Measurements from ENCODE around the gene PIK3CD.

The PIK3CD gene

DNA sequence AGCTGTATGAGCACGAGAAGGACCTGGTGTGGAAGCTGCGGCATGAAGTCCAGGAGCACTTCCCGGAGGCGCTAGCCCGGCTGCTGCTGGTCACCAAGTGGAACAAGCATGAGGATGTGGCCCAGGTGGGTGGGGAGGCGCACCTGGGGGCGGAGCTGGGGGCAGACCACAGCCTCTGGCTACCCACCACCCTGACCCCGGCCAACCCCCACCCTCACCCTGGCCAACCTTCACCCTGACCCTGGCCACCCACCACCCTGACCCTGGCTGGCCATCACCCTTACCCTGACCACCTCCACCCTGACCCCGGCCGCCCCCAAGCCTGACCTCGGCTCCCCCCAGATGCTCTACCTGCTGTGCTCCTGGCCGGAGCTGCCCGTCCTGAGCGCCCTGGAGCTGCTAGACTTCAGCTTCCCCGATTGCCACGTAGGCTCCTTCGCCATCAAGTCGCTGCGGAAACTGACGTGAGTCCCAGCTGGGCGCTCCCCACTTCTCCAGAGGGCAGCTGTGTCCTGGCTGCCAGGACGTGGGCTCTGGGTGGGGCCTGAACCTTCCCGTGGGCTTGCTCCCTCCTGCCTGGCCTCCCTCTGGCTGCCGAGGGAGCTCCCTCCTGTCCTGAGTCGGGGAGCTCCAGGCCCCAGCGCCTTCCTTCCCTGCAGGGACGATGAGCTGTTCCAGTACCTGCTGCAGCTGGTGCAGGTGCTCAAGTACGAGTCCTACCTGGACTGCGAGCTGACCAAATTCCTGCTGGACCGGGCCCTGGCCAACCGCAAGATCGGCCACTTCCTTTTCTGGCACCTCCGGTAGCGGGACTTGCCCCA, 69.5 kb downstream of the PIK3CD start:
- no peak for DNase-seq

DNA sequence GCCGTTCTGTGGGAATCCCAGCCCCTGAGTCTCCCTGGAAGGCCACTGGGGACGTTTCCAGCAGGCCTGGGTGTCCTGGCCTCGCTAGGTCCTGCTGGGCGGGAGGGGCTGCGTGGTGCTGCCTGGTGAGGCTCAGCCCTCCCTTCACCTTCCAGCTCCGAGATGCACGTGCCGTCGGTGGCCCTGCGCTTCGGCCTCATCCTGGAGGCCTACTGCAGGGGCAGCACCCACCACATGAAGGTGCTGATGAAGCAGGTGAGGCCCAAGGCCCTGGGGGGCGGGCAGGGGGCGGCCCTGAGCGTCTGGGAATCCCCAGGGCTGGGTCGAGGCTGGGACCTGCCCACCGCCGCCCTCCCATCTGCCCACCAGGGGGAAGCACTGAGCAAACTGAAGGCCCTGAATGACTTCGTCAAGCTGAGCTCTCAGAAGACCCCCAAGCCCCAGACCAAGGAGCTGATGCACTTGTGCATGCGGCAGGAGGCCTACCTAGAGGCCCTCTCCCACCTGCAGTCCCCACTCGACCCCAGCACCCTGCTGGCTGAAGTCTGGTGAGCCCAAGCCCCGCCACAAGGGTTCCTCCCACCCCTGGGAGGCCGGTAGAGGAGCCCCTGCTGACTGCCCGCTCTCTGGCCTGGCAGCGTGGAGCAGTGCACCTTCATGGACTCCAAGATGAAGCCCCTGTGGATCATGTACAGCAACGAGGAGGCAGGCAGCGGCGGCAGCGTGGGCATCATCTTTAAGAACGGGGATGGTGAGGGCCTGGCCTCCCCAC, 70.3 kb downstream of the PIK3CD start:
- no peak for DNase-seq

DNA sequence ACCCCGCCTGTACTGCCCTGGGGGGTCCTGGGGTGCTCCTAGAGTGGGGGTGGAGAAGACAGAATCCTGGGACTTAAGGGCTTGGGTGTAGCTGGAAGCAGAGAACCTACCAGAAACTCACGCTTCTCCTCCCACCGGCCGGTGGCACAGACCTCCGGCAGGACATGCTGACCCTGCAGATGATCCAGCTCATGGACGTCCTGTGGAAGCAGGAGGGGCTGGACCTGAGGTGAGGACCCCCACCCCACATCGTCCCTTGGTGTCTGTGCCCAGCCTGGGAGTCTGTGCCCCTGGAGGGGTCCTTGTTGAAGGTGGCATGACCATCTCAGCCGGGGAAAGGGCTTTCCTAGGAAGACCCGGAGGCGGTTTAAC, 70.8 kb downstream of the PIK3CD start:
- no peak for DNase-seq

DNA sequence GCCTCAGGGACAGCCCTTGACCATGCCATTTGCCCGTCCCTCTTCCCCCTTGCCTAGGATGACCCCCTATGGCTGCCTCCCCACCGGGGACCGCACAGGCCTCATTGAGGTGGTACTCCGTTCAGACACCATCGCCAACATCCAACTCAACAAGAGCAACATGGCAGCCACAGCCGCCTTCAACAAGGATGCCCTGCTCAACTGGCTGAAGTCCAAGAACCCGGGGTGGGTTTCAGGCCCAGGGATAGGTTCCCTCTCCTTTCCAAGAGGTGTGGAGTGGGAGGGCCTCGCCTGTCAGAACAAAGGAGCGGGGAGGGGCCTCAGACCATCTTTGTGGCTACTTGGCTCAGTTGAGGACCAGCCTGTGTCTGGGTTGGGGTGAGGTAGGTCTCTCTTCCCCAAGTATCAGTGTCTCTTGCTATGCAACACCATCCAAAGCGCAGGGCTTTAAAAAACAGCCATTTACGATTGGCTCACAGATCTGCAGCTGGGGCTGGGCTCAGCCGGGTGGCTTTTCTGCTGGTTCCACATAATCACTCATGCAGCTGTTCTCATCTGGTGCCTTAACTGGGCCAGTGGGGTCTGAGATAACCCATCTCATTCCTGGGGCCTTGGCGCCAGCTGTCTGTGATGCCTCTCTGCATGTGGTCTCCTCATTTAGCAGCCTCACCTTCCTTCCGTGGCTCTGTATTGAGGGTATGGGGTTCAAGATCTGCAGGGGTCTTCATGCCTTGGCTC, 71.7 kb downstream of the PIK3CD start:
- no peak for DNase-seq

DNA sequence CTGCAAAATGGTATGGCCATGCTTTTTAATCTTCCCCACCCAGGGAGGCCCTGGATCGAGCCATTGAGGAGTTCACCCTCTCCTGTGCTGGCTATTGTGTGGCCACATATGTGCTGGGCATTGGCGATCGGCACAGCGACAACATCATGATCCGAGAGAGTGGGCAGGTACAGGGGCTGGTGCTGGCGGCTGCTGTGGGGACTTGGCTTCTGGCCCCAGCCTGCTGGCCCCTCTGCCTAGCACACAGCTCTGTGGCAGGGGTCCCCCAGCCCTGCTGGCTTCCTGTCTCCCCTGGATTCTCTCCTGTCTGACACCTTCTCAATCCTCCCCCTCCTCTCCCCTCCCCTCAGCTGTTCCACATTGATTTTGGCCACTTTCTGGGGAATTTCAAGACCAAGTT, 72.4 kb downstream of the PIK3CD start:
- DNase-seq, result no peak

DNA sequence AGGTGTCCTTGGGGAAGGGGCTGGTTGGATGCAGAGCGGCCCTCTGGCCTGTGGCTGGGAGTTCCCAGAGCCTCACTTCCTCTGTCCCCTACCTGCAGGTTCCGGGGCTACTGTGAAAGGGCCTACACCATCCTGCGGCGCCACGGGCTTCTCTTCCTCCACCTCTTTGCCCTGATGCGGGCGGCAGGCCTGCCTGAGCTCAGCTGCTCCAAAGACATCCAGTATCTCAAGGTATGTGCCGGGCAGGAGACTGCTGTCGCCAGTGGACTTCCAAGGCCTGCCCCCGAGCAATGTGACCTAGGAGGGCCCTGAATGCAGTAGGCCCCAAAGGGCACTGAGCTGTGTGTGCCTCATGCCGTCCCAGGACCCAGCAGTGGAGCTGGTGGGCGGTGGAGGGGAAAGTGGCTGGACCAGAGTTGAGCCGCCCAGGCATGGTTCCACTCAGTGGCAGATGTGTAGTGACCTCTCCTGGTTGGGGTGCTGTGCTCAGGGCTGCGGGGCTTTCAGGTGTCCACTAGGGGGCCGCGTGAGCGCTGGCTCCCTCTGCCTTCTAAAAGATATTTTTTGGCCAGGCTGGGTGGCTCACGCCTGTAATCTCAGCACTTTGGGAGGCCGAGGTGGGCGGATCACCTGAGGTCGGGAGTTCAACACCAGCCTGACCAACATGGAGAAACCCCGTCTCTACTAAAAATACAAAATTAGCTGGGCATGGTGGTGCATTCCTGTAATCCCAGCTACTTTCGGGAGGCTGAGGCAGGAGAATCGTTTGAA, 73.4 kb downstream of the PIK3CD start:
- DNase-seq, result no peak

DNA sequence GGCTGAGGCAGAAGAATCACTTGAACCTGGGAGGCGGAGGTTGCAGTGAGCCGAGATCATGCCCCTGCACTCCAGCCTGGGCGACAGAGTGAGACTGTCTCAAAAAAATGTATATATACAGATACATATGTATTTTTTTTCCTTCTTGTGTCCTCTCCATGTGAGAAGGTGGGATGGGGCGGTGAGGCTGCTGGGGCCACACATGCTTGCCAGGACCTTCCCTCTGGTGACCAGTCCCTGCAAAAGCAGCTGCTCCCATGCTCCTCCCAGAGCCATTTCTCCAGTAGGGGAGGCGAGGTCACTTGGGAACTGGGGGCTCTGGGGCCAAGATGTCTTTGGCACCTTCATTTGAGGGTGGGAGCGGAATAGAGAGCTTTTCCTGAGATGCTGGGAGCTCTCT, 74.9 kb downstream of the PIK3CD start:
- no peak for DNase-seq

DNA sequence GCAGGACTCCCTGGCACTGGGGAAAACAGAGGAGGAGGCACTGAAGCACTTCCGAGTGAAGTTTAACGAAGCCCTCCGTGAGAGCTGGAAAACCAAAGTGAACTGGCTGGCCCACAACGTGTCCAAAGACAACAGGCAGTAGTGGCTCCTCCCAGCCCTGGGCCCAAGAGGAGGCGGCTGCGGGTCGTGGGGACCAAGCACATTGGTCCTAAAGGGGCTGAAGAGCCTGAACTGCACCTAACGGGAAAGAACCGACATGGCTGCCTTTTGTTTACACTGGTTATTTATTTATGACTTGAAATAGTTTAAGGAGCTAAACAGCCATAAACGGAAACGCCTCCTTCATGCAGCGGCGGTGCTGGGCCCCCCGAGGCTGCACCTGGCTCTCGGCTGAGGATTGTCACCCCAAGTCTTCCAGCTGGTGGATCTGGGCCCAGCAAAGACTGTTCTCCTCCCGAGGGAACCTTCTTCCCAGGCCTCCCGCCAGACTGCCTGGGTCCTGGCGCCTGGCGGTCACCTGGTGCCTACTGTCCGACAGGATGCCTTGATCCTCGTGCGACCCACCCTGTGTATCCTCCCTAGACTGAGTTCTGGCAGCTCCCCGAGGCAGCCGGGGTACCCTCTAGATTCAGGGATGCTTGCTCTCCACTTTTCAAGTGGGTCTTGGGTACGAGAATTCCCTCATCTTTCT, 75.5 kb downstream of the PIK3CD start:
- no peak for DNase-seq

DNA sequence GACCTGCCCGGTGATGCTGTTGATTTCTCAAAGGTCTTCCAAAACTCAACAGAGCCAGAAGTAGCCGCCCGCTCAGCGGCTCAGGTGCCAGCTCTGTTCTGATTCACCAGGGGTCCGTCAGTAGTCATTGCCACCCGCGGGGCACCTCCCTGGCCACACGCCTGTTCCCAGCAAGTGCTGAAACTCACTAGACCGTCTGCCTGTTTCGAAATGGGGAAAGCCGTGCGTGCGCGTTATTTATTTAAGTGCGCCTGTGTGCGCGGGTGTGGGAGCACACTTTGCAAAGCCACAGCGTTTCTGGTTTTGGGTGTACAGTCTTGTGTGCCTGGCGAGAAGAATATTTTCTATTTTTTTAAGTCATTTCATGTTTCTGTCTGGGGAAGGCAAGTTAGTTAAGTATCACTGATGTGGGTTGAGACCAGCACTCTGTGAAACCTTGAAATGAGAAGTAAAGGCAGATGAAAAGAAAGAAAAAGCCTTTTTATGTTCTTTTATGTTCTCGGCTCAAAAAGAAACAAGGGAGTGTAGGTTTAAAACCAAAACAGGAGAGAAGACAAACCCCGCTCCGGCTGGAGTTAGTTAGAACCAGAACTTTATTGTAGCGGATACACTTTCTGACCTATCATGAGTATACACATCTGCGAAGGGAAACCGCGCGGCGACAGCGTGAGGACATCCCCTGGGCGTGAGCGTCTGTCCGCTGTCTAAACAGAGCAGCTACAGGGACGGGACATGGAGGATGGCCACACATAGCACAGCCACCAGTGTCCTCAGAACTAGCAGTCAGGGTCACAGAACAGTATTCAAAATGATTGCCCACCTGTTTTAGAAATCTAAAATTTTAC, 77.1 kb downstream of the PIK3CD start:
- no peak for DNase-seq

DNA sequence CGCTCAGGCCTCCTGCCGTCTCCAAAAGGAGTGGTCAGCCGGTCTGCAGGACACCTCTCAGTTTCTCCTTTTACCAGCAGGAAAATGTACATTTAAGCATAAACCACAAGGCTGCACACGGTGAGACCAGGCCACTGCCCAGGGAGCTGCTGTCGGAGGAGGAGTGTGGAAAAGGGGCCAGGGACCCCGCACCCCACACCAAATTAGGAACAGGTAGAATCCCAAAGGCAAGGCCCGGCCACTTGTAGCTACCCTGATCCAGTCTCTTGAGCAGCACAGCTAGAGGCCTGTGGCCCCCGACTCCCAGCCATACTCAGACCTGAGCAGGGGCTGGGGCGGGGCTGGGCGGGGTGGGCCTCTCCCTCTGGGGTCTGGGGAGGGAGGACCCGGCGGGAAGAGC, 78.0 kb downstream of the PIK3CD start:
- no peak for DNase-seq

DNA sequence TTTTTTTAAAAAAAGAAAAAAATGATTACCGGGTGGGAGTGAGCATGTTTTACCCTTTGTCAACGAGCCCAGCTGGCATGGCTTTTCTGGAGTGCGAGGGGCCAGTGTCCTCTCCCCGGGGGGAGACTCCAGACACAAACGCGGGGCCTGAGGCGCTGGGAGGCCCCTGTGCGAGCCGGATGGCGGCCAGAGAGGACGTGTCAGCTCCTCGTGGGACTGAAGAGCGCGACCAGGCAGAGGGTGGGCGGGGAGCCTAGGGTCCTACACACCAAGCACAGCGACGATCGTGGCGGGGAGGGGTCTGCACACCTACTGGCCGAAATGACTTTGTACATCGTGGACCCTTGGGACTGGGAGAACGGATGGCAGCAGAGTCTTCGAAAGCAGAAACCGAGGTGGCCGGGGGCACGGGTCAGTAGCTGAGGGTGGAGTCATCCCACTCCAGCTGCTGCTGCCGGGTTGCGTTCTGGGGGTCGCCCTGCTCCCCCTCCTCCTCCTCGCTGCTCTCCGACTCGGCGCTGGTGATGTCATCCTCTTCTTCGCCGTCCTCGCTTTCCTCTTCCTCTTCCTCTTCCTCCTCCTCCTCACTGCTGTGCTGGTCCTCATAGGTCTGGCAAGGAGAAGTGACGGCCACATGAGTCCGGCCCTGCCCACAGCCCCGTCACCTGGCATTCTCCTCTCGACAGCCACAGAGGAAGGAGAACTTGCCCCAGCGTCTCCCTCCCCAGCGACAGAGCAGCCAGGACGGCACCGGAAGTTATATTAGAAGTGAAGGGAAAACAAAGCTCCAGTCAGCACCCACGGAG, 78.8 kb downstream of the PIK3CD start:
- DNase-seq, result peak in 1 of 2 donors; percentile 24

DNA sequence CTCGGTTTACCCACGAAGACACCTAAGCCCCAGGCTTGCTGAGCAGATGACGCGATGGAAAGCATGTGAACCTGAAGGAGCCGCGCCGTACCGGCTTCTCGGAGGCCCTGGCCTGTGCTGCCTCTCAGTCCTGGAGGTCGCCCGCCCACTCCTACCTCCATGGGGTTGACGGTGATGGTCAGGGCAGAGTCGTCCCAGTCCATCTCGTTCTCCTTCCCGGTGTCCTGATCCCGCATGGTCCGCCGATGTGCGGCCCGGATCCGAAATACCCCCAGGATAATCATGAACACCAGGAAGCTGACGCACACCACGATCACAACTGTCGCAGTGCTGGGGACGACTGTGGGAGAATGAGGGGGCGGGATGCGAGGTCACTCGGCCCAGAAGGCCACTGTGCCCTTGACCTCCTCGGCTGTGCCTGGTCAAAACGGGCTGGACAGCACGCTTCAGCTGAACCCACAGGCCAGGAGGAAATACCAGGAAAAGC, 79.6 kb downstream of the PIK3CD start:
- DNase-seq, result no peak

DNA sequence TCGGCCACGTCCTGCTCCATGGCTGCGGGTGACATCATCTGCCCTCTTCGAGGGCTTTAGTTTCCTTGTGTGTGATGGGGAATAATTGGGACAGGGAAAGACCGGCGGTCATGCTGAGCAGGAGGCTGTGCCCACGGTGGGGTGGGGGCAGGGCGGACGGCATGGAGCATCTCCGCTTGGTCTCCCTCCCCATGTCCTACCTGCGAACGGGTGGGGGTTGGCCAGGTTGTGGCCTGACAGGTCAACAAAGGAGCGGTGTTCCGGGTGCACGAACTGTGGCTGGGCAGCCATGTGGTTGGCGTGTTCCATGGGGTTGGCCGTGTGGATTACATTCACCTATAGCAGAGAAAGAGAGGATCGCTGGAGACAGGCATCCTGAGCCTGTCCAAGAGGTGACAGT, 80.0 kb downstream of the PIK3CD start:
- no peak for DNase-seq

DNA sequence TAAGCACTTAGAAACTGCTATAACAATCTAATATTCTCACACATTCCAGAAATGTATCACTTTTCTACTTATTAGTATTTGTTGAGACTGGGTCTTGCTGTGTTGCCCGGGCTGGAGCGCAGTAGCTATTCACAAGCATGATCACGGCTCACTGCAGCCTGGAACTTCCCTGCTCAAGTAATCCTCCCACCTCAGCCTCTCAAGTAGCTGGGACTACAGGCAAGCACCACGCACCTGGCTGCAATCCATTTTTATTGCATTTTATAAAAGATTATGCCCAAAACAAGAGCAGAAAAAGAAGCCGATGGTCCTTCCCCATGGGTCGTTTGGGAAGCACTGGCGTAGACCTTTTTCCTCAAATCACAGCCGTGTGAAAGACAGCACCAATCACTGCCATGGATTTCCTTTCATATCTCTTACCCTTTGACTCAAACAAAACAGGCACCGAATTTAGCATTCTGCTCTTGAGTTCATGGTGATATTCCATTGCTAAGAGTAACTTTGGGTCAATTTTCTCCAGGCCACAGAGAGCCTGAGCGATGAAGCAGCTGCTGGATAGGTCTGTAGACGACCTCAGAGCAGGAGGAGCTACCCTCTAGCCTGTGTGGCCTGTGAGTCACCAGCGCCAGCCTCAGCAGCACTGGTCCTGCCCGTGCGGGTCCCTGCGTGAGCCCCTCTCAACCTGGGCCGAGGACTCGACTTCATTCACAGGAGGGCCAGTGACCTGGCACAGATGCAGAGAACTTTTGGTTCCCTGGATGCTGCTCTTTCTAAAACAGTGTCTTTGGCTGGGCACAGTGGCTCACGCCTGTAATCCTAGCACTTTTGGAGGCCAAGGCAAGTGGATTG, 80.8 kb downstream of the PIK3CD start:
- DNase-seq, result no peak

DNA sequence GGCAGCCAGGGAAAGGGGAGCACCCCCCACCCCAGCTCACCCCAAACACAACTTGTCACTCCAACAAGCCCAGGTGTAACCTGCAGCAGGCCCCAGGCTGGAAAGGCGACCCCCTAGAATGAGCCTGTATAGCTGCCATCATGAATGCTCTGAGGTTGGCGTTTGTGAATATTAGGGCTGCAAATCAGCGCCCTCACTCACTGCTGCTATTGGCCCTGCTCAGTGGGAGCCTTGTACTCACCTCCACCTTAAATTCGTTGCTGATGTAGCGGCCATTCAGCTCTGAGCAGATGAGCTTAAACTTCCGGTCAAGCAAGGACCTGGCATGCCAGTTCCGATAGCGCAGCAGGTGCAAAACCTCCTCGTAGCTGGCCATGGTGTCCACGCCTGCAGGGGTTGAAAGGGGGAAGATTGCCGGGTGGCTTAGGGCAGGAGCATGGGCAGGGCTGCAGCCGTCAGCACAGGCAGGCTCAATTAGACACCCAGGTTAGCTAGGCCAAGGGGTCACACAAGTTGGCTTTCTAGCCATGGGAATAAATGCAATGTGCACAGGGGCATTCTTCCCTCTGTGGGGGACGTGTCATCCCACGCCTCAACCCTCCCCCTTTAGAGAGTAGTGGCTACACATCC, 81.7 kb downstream of the PIK3CD start:
- no peak for DNase-seq

DNA sequence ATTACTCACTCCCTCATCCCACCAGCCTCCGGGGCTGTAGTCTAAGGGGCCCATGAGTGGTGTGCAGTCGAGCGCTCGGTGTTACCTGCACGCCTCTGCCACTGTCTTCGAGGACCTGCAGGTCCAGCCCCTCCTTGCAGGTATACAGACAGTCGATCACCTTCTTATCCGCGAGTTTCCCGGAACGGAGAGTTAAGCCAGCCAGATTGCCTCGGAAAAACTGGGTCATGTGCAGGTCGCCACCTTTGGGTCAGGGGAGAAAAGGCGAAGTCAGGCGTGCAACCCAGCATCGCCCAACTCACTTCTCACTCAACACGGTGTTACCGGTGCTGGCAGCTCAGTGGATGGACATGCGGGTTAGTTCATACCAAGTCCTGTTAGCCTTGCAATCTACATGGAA, 84.3 kb downstream of the PIK3CD start:
- DNase-seq, result no peak

DNA sequence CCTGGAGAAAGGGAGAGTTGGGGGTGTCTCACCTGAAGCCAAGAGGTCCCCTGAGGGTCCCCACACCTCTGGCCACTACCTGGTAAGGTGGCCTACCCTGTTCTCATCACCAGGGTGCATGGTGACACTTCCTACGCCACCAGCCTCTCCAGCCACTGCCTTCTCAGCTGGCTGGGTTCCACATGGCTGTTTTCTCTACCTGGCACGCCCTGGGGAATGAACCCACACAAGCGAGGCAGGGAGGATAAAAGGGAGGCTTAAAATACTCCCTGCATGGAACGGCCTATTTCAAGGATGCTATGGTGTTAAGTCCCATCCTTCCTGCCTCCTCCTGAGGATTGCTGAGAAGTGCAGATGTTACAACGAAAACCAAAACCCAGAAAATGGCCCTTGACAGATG, 84.7 kb downstream of the PIK3CD start:
- no peak for DNase-seq

DNA sequence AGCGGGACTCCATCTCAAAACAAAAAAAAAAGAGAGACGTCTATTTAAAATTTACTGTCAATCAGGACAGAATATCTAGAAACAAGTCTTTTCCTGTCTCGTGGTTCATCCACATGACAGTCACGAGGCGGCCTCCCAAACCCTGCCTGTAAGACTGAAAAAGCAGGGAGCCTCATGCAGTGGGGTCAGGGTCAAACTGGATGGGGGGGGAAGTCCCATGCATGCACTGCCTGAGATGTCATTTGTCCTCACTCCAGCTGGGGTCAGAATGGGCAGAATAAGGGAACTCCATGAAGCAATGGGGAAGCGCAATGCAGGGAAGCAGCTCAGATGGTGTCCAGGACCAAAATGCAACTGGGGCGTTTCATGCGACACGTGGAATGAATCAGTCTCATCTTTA, 85.5 kb downstream of the PIK3CD start:
- no peak for DNase-seq

DNA sequence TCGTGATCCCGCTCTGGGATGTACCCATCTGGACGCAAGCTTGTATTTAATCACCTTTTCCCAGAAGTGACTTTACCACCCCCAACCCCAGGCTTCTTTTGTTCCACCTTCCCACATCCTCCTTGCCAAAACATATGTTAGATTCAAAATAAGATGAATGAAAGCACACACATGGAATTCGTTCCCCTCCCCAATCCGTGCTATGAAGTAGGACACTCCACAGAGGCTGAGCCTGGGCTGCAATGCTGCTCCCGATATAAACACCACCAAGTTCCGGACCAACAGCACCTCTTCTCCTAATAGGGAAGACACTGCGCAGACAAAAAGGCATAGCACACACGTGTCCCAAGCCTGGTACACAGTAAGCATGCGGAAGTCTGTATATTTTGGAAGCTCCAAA, 86.1 kb downstream of the PIK3CD start:
- no peak for DNase-seq
